Mesendoderm (in vitro differentiated cells): ENCODE data around the gene GRPEL2.

Source experiments
- DNase-seq: peaks from one replicate; pipeline ENCODE4 v3.0.0; 2013
- H2AK5ac ChIP-seq: 2 replicates; pipeline ENCODE4 v1.6.1; 2013; ENCODE audit warnings: low read length, inconsistent platforms
- H2BK120ac ChIP-seq: 2 replicates; pipeline ENCODE4 v1.6.1; 2013; ENCODE audit warnings: low read depth, mild to moderate bottlenecking, low read length, moderate library complexity, mixed read lengths
- H2BK15ac ChIP-seq: replicated peaks from 2 replicates; pipeline ENCODE4 v1.6.1; 2013; ENCODE audit warnings: low read depth, mild to moderate bottlenecking, moderate library complexity
- H2BK5ac ChIP-seq: 2 replicates; pipeline ENCODE4 v1.6.1; 2013; ENCODE audit warnings: low read length, inconsistent platforms
- H3K18ac ChIP-seq: 2 replicates; pipeline ENCODE4 v1.6.1; 2013; ENCODE audit warnings: mild to moderate bottlenecking, low read length, mixed read lengths
- H3K23ac ChIP-seq: one replicate; pipeline ENCODE4 v1.6.1; 2013; ENCODE audit warnings: low read length
- H3K27ac ChIP-seq: 2 replicates; pipeline ENCODE4 v1.5.1; 2013; ENCODE audit warnings: low read depth, mild to moderate bottlenecking, inconsistent platforms, low read length, moderate library complexity
- H3K27me3 ChIP-seq: 2 replicates; pipeline ENCODE4 v1.6.1; 2013; ENCODE audit warnings: low read length, control low read depth, mild to moderate bottlenecking, inconsistent platforms; ENCODE audit not compliant: insufficient read depth, poor library complexity
- H3K36me3 ChIP-seq: 2 replicates; pipeline ENCODE4 v1.6.1; 2013; ENCODE audit warnings: low read length, inconsistent platforms; ENCODE audit not compliant: control insufficient read depth, insufficient read depth
- H3K4ac ChIP-seq: one replicate; pipeline ENCODE4 v1.6.1; 2013; ENCODE audit warnings: low read depth, mild to moderate bottlenecking, low read length, moderate library complexity
- H3K4me1 ChIP-seq: 2 replicates; pipeline ENCODE4 v1.6.1; 2013; ENCODE audit warnings: low read depth, low read length, inconsistent platforms; ENCODE audit not compliant: control insufficient read depth
- H3K4me2 ChIP-seq: 2 replicates; pipeline ENCODE4 v1.6.1; 2013; ENCODE audit warnings: low read length
- H3K4me3 ChIP-seq: 2 replicates; pipeline ENCODE4 v1.5.1; 2013; ENCODE audit warnings: mild to moderate bottlenecking, low read length
- H3K56ac ChIP-seq: one replicate; pipeline ENCODE4 v1.6.1; 2013; ENCODE audit warnings: low read length
- H3K79me1 ChIP-seq: 2 replicates; pipeline ENCODE4 v1.6.1; 2013; ENCODE audit warnings: low read length, inconsistent platforms
- H3K79me2 ChIP-seq: 2 replicates; pipeline ENCODE4 v1.6.1; 2013; ENCODE audit warnings: mild to moderate bottlenecking, low read length; ENCODE audit not compliant: control insufficient read depth, insufficient read depth
- H3K9ac ChIP-seq: 2 replicates; pipeline ENCODE4 v1.6.1; 2013; ENCODE audit warnings: low read length, inconsistent platforms
- H4K5ac ChIP-seq: one replicate; pipeline ENCODE4 v1.6.1; 2013; ENCODE audit warnings: low read length
- H4K8ac ChIP-seq: one replicate; pipeline ENCODE4 v1.6.1; 2013; ENCODE audit warnings: low read depth, mild to moderate bottlenecking, control low read depth, low read length, moderate library complexity
- WGBS: extraction: QIAGEN DNeasy Blood & Tissue Kit; methylation state at CpG from one replicate; pipeline ENCODE4 v1.1.7; 2013; ENCODE audit warnings: low lambda C conversion rate, missing lambda C conversion rate; ENCODE audit not compliant: insufficient coverage; ENCODE audit errors: extremely low coverage; 5-methylcytosine and 5-hydroxymethylcytosine counted together

The GRPEL2 gene

GRCh38 chr5:149314571-149315111 is 30.7 kb upstream of the GRPEL2 start:
- H3K27ac ChIP-seq, result no peak overlapping the region
- H3K36me3 ChIP-seq, result no peaks in the 10 kb centered on the region
- no peak overlapping the region for H3K4ac ChIP-seq
- H2BK120ac ChIP-seq, result no peak overlapping the region
- no peak for DNase-seq
- H2BK15ac ChIP-seq, result no peak overlapping the region
- no CpG with 5 or more reads among the region's 4 CpGs for WGBS
- no peak overlapping the region for H3K9ac ChIP-seq
- H3K4me2 ChIP-seq, result no peak overlapping the region
- no peaks in the 10 kb centered on the region for H3K79me2 ChIP-seq
- no peak overlapping the region for H4K8ac ChIP-seq
- no peak overlapping the region for H2AK5ac ChIP-seq
- no peak overlapping the region for H3K56ac ChIP-seq
- H3K18ac ChIP-seq, result no peak overlapping the region
- no peak overlapping the region for H2BK5ac ChIP-seq
- H3K79me1 ChIP-seq, result no peaks in the 10 kb centered on the region
- no peak overlapping the region for H4K5ac ChIP-seq
- H3K23ac ChIP-seq, result no peak overlapping the region
- peaks cover 2% of the 10 kb centered on the region for H3K4me1 ChIP-seq
- H3K4me3 ChIP-seq, result no peak overlapping the region
- no peaks in the 10 kb centered on the region for H3K27me3 ChIP-seq

DNA sequence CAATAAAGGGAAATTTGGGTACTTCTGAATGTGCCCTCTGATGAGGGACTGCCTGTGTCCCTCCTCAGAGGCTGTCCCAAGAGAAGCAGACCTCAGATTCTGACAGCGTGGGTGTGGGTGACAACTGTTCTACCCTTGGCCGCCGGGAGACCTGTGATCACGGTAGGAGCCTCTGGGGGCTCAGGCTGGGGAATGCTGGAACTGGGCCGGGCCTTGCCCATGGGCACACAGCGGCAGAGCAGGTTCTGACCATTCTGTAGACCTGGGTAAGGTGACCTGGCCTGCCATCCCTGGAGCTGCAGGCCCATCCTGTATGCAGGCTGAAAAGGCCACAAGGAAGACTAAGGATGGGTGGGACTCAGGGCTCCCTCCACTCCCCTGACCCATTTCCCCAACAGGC is 29.5 kb upstream of the GRPEL2 start:
- no peaks in the 10 kb centered on the region for H3K27me3 ChIP-seq
- H2BK120ac ChIP-seq, result no peak overlapping the region
- WGBS, result no CpG with 5 or more reads among the region's 6 CpGs
- no peak overlapping the region for H2BK5ac ChIP-seq
- no peaks in the 10 kb centered on the region for H3K79me2 ChIP-seq
- no peak overlapping the region for H4K8ac ChIP-seq
- no peak overlapping the region for H3K18ac ChIP-seq
- H2AK5ac ChIP-seq, result no peak overlapping the region
- H3K36me3 ChIP-seq, result no peaks in the 10 kb centered on the region
- H3K79me1 ChIP-seq, result no peaks in the 10 kb centered on the region
- H3K4me3 ChIP-seq, result no peak overlapping the region
- no peak overlapping the region for H3K4me2 ChIP-seq
- no peak overlapping the region for H3K23ac ChIP-seq
- H3K9ac ChIP-seq, result no peak overlapping the region
- no peak overlapping the region for H3K4ac ChIP-seq
- H3K27ac ChIP-seq, result no peak overlapping the region
- no peak for DNase-seq
- H2BK15ac ChIP-seq, result no peak overlapping the region
- no peak overlapping the region for H4K5ac ChIP-seq
- no peak overlapping the region for H3K56ac ChIP-seq
- H3K4me1 ChIP-seq, result peaks cover under 1% of the 10 kb centered on the region

- no peaks in the 10 kb centered on the region for H3K4me1 ChIP-seq
- no peak overlapping the region for H3K18ac ChIP-seq
- H2BK5ac ChIP-seq, result no peak overlapping the region
- H2BK120ac ChIP-seq, result no peak overlapping the region
- H3K36me3 ChIP-seq, result no peaks in the 10 kb centered on the region
- no peak overlapping the region for H3K4me3 ChIP-seq
- H3K27ac ChIP-seq, result no peak overlapping the region
- H3K27me3 ChIP-seq, result no peaks in the 10 kb centered on the region
- no peak overlapping the region for H3K9ac ChIP-seq
- H3K56ac ChIP-seq, result peak overlapping the region; percentile 51
- no peak overlapping the region for H2AK5ac ChIP-seq
- no peaks in the 10 kb centered on the region for H3K79me2 ChIP-seq
- H3K23ac ChIP-seq, result no peak overlapping the region
- H3K4me2 ChIP-seq, result no peak overlapping the region
- WGBS, result no CpG with 5 or more reads among the region's 14 CpGs
- H2BK15ac ChIP-seq, result no peak overlapping the region
- H3K79me1 ChIP-seq, result no peaks in the 10 kb centered on the region
- DNase-seq, result peak; percentile 52
- peak overlapping the region; percentile 65 for H4K5ac ChIP-seq
- H4K8ac ChIP-seq, result no peak overlapping the region
- no peak overlapping the region for H3K4ac ChIP-seq
Observed at GRCh38 chr5:149317281-149318048, 27.8 kb upstream of the GRPEL2 start.

DNA sequence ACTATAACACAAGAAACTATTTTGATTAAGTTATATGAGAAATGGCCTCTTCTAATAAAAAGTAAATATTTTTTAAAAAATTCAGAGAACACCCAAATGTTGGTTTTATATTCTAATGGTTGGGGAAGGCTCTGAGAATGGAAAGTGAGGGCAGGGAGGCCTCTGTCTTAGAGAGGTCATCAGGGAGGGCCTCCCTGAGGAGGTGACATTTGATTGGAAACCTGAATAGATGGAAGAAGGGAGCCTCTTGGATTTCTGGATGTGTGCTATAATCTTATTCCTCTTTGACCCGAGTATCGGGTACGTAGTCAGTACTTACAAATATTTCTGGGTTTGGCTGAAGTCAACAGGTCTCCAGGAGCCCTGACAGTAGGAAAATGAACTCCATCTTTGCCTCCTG is 26.1 kb upstream of the GRPEL2 start:
- Histone ChIP-seq H3K4me2 (no peak overlapping the region), H4K8ac (no peak overlapping the region), H3K4ac (no peak overlapping the region), H2BK5ac (no peak overlapping the region), H3K79me1 (no peaks in the 10 kb centered on the region), H3K23ac (no peak overlapping the region), H3K9ac (no peak overlapping the region), H3K4me3 (no peak overlapping the region), H3K4me1 (no peaks in the 10 kb centered on the region), H3K27ac (no peak overlapping the region), H3K79me2 (no peaks in the 10 kb centered on the region), H4K5ac (no peak overlapping the region), H2BK120ac (no peak overlapping the region), H3K27me3 (no peaks in the 10 kb centered on the region), H2BK15ac (no peak overlapping the region), H3K56ac (no peak overlapping the region), H3K36me3 (no peaks in the 10 kb centered on the region), H2AK5ac (no peak overlapping the region), H3K18ac (no peak overlapping the region)
- no CpG with 5 or more reads among the region's 3 CpGs for WGBS
- no peak for DNase-seq

- H2BK15ac ChIP-seq, result no peak overlapping the region
- H3K79me2 ChIP-seq, result no peaks in the 10 kb centered on the region
- H3K4me3 ChIP-seq, result no peak overlapping the region
- H3K4me2 ChIP-seq, result no peak overlapping the region
- peak; percentile 87 for DNase-seq
- no peak overlapping the region for H3K9ac ChIP-seq
- no peak overlapping the region for H3K4ac ChIP-seq
- WGBS, result no CpG with 5 or more reads among the region's 4 CpGs
- no peak overlapping the region for H4K8ac ChIP-seq
- no peaks in the 10 kb centered on the region for H3K36me3 ChIP-seq
- H3K56ac ChIP-seq, result no peak overlapping the region
- H3K27me3 ChIP-seq, result no peaks in the 10 kb centered on the region
- no peaks in the 10 kb centered on the region for H3K79me1 ChIP-seq
- no peak overlapping the region for H2BK120ac ChIP-seq
- H3K4me1 ChIP-seq, result no peaks in the 10 kb centered on the region
- no peak overlapping the region for H3K18ac ChIP-seq
- H2BK5ac ChIP-seq, result no peak overlapping the region
- no peak overlapping the region for H4K5ac ChIP-seq
- no peak overlapping the region for H3K23ac ChIP-seq
- H2AK5ac ChIP-seq, result no peak overlapping the region
- no peak overlapping the region for H3K27ac ChIP-seq
Observed at GRCh38 chr5:149320791-149321330, 24.4 kb upstream of the GRPEL2 start.
